GM12878 (cell line): ENCODE measurements around the gene KRTAP1-1. TPM values are rescaled to one million over a fixed set of nuclear protein-coding genes. Genes with fewer than 3 reads are reported as not detected.

Source experiments
- ATAC-seq: fragments of 200-7000 bp; cut with Tn5 transposase; 3 replicates; pipeline ENCODE4 v1.9.1; 2020; ENCODE audit warnings: mild to moderate bottlenecking, moderate library complexity
- BruUV-seq: library from RNA; stranded (reverse); fragments of 400-500 nt; replicated peaks from 2 replicates; lab custom pipeline; 2021; lab: Mats Ljungman, UMichigan
- CTCF ChIA-PET: fragments of 300-600 bp; sonication (Branson Sonifier 250); formaldehyde crosslinking; extraction: SDS; loops from one replicate; lab custom pipeline; 2021; ENCODE audit warnings: inconsistent platforms; lab: Yijun Ruan, JAX
- POLR2A ChIA-PET: fragments of 350-600 bp; formaldehyde crosslinking; extraction: SDS; loops from one replicate; lab custom pipeline; 2021; ENCODE audit warnings: inconsistent platforms; lab: Charles Lee
- RAD21 ChIA-PET: fragments of 300-600 bp; sonication (Branson Sonifier 250); formaldehyde crosslinking; loops from one replicate; lab custom pipeline; 2023; ENCODE audit warnings: antibody characterized with exemption; ENCODE audit not compliant: unreplicated experiment; lab: Charles Lee
- SMC1A ChIA-PET: fragments of 300-600 bp; sonication (Branson Sonifier 250); formaldehyde crosslinking; loops from one replicate; lab custom pipeline; 2023; ENCODE audit not compliant: unreplicated experiment, uncharacterized antibody; lab: Charles Lee
- DNase-seq: peaks from one replicate; pipeline ENCODE4 v3.0.0-alpha.2; 2011; ENCODE audit warnings: low read depth, low spot score
- FAIRE-seq: peaks from 3 replicates; lab custom pipeline; 2011; peaks lifted over from hg19 to GRCh38; lab: Jason Lieb, UNC
- H2AFZ ChIP-seq: 2 replicates; pipeline ENCODE4 v1.6.0; 2011; ENCODE audit warnings: low read depth, low read length, control low read depth; ENCODE audit not compliant: control insufficient read depth
- H3K27ac ChIP-seq: 2 replicates; pipeline ENCODE4 v1.5.1; 2011; ENCODE audit warnings: control low read depth; ENCODE audit not compliant: control insufficient read depth, insufficient read depth
- H3K27me3 ChIP-seq, 2 experiments: replicated peaks in 1 of 2; 2 replicates each; pipeline versions ENCODE4 v1.6.0 to v1.6.1; 2011; ENCODE audit warnings: low read length in 1 of 2; ENCODE audit not compliant: control insufficient read depth in 2 of 2, insufficient read depth in 2 of 2
- H3K36me3 ChIP-seq, 2 experiments: 2 replicates each; pipeline ENCODE4 v1.5.1; 2011; ENCODE audit warnings: low read length in 1 of 2; ENCODE audit not compliant: control insufficient read depth in 2 of 2, insufficient read depth in 2 of 2
- H3K4me1 ChIP-seq: 2 replicates; pipeline ENCODE4 v1.6.1; 2011; ENCODE audit warnings: mild to moderate bottlenecking, low read length, moderate library complexity, mixed read lengths; ENCODE audit not compliant: control insufficient read depth, insufficient read depth
- H3K4me2 ChIP-seq: 2 replicates; pipeline ENCODE4 v1.6.0; 2011; ENCODE audit warnings: control low read depth; ENCODE audit not compliant: control insufficient read depth, insufficient read depth
- H3K4me3 ChIP-seq: fragments of 200-600 bp; sonication (generic); 2 replicates; pipeline ENCODE4 v1.5.1; 2016
- H3K79me2 ChIP-seq: 2 replicates; pipeline ENCODE4 v1.6.0; 2011; ENCODE audit warnings: low read length; ENCODE audit not compliant: control insufficient read depth, insufficient read depth
- H3K9ac ChIP-seq: 2 replicates; pipeline ENCODE4 v1.8.0; 2011; ENCODE audit warnings: low read length, control low read depth, mixed read lengths; ENCODE audit not compliant: control insufficient read depth, insufficient read depth
- H3K9me3 ChIP-seq: replicated peaks from 3 replicates; pipeline ENCODE4 v1.5.1; 2011; ENCODE audit warnings: mild to moderate bottlenecking, low read length; ENCODE audit not compliant: control insufficient read depth, insufficient read depth
- H4K20me1 ChIP-seq: 2 replicates; pipeline ENCODE4 v1.6.0; 2011; ENCODE audit not compliant: control insufficient read depth, insufficient read depth
- BACH1 ChIP-seq: fragments of 450-650 bp; IDR thresholded peaks from 2 replicates; pipeline ENCODE4 v1.6.1; 2017; ENCODE audit warnings: mild to moderate bottlenecking, borderline replicate concordance
- BCL3 ChIP-seq: IDR thresholded peaks from 2 replicates; pipeline ENCODE4 v1.6.1; 2011; ENCODE audit warnings: borderline replicate concordance, low read depth, mild to moderate bottlenecking, moderate library complexity, low read length; ENCODE audit not compliant: insufficient read depth, poor library complexity, severe bottlenecking
- BHLHE40 ChIP-seq, 2 experiments: fragments of 450-650 bp in 1 of 2; IDR thresholded peaks; 2 replicates each; pipeline ENCODE4 v1.6.1; 2011 to 2017; ENCODE audit warnings: low read depth in 2 of 2, borderline replicate concordance in 1 of 2, improper control_type of control experiment in 1 of 2, low read length in 1 of 2, mild to moderate bottlenecking in 1 of 2
- BMI1 ChIP-seq: fragments of 450-650 bp; IDR thresholded peaks from 2 replicates; pipeline ENCODE4 v1.6.1; 2016; ENCODE audit warnings: mild to moderate bottlenecking, moderate library complexity, borderline replicate concordance
- DPF2 ChIP-seq: fragments of 450-650 bp; IDR thresholded peaks from 2 replicates; pipeline ENCODE4 v1.6.1; 2017; ENCODE audit warnings: mild to moderate bottlenecking
- ELK1 ChIP-seq: IDR thresholded peaks from 2 replicates; pipeline ENCODE4 v1.6.1; 2012; ENCODE audit warnings: low read depth, low read length, improper control_type of control experiment
- FOXK2 ChIP-seq: fragments of 450-650 bp; IDR thresholded peaks from 2 replicates; pipeline ENCODE4 v1.6.1; 2017; ENCODE audit warnings: mild to moderate bottlenecking, moderate library complexity
- GABPA ChIP-seq: IDR thresholded peaks from 2 replicates; pipeline ENCODE4 v1.6.1; 2014; ENCODE audit warnings: antibody characterized with exemption, low read depth, mild to moderate bottlenecking, inconsistent platforms
- IRF4 ChIP-seq: IDR thresholded peaks from 2 replicates; pipeline ENCODE4 v1.6.1; 2011; ENCODE audit warnings: low read depth, low read length
- MXI1 ChIP-seq: fragments of 150-350 bp; IDR thresholded peaks from 2 replicates; pipeline ENCODE4 v1.6.1; 2011; ENCODE audit warnings: low read depth, mild to moderate bottlenecking, inconsistent platforms, low read length, improper control_type of control experiment
- NFIC ChIP-seq: IDR thresholded peaks from 2 replicates; pipeline ENCODE4 v1.6.1; 2012; ENCODE audit warnings: low read depth, mild to moderate bottlenecking, inconsistent platforms, low read length, moderate library complexity
- NFXL1 ChIP-seq: fragments of 450-650 bp; IDR thresholded peaks from 2 replicates; pipeline ENCODE4 v1.6.1; 2017; ENCODE audit warnings: antibody characterized with exemption, mild to moderate bottlenecking, borderline replicate concordance
- NRF1 ChIP-seq: conservative IDR thresholded peaks from 2 replicates; pipeline ENCODE4 v1.6.1; 2011; ENCODE audit warnings: mild to moderate bottlenecking, low read depth, low read length, improper control_type of control experiment
- POLR2A ChIP-seq: IDR thresholded peaks from 2 replicates; pipeline ENCODE4 v1.6.1; 2011; ENCODE audit warnings: low read depth, mild to moderate bottlenecking, low read length
- RAD21 ChIP-seq: IDR thresholded peaks from 2 replicates; pipeline ENCODE4 v1.6.1; 2011; ENCODE audit warnings: mild to moderate bottlenecking, low read depth, low read length, moderate library complexity; ENCODE audit not compliant: insufficient read depth
- RBBP5 ChIP-seq: fragments of 200-600 bp; sonication (generic); conservative IDR thresholded peaks from 2 replicates; pipeline ENCODE4 v1.6.1; 2016
- ZBTB4 ChIP-seq: fragments of 450-650 bp; formaldehyde crosslinking; IDR thresholded peaks from 2 replicates; pipeline ENCODE4 v1.4.0; 2022; ENCODE audit warnings: mild to moderate bottlenecking, moderate library complexity
- ZNF207 ChIP-seq: fragments of 450-650 bp; IDR thresholded peaks from 2 replicates; pipeline ENCODE4 v1.6.1; 2014; ENCODE audit warnings: antibody characterized with exemption, mild to moderate bottlenecking, borderline replicate concordance
- ZSCAN29 ChIP-seq: fragments of 450-650 bp; IDR thresholded peaks from 2 replicates; pipeline ENCODE4 v1.6.1; 2017; ENCODE audit warnings: mild to moderate bottlenecking, moderate library complexity
- WGBS: methylation state at CpG from one replicate; pipeline ENCODE4 v1.1.6; 2016; ENCODE audit warnings: low lambda C conversion rate; ENCODE audit not compliant: insufficient replicate concordance, insufficient coverage; ENCODE audit errors: missing lambda C conversion rate; 5-methylcytosine and 5-hydroxymethylcytosine counted together
- in situ Hi-C: fragments of 300-500 bp; cut with MboI; formaldehyde crosslinking; loops from 9 replicates; pipeline ENCODE4 v1.14.3; 2018; ENCODE audit warnings: mixed read lengths
- intact Hi-C: fragments of 100-400 bp; cut with micrococcal nuclease; formaldehyde crosslinking; loops from one replicate; pipeline ENCODE4 v1.14.2; 2022; ENCODE audit not compliant: unreplicated experiment
- polyA plus RNA-seq, 11 experiments: library from polyadenylated mRNA; depleted of rRNA in 4 of 11; unstranded in 6 of 11; stranded (reverse) in 5 of 11; fragments of >200 nt; fragmentation: Nextera tagmentation in 4 of 11; fragmentation: Illumina TruSeq in 1 of 11; extraction: Ambion mirVana in 4 of 11; extraction: Trizol in 1 of 11; gene quantifications; 1 replicate in 1 of 11; 2 replicates in 10 of 11; pipeline versions ENCODE4 v1.2.1 to v1.2.3, GENCODE V29; 2011 to 2016; ENCODE audit warnings: inconsistent platforms in 2 of 11, missing spikeins in 2 of 11, low read depth in 1 of 11
- total RNA-seq, 4 experiments: library from RNA; depleted of rRNA in 3 of 4; stranded (reverse); fragments of >200 nt in 3 of 4; fragmentation: Illumina TruSeq in 1 of 4; extraction: Trizol in 1 of 4; gene quantifications; 2 replicates each; pipeline versions ENCODE4 v1.2.1 to v1.2.3, GENCODE V29; 2013 to 2021

The KRTAP1-1 gene
- total and polyA plus RNA-seq, 10 of the 15 experiments (the other 5 are each of a cell fraction or from before 2014, with no cell fraction given) = not detected

GRCh38 chr17:41018541-41018940 lies 22.7 kb downstream of the KRTAP1-1 start:
- Histone ChIP-seq H3K36me3 (no peaks in the 10 kb centered on the region), H4K20me1 (no peaks in the 10 kb centered on the region), H2AFZ (no peak overlapping the region), H3K4me3 (no peak overlapping the region), H3K4me2 (no peak overlapping the region), H3K9me3 (no peaks in the 10 kb centered on the region), H3K27ac (no peak overlapping the region), H3K9ac (no peak overlapping the region), H3K27me3 (no peaks in the 10 kb centered on the region; a peak in 2 of 4 replicates), H3K4me1 (no peaks in the 10 kb centered on the region), H3K79me2 (no peaks in the 10 kb centered on the region)
- CTCF ChIA-PET = no interaction called here
- POLR2A ChIA-PET = no interaction called here
- WGBS = 47% methylated on average over 3 of the region's 3 CpGs
- in situ Hi-C loops = no loop called here
- intact Hi-C loops = no loop called here
- FAIRE-seq (no peak), ATAC-seq (no peak), DNase-seq (no peak)
- RAD21 ChIA-PET = no interaction called here
- no TSS peak for BruUV-seq
- SMC1A ChIA-PET = no interaction called here
- TF ChIP-seq MXI1 = no peak
- TF ChIP-seq ZBTB4 (CRISPR knock-in tag) = no peak
- no peak for TF ChIP-seq POLR2A
- TF ChIP-seq FOXK2 = no peak
- no peak for TF ChIP-seq NFIC
- TF ChIP-seq BCL3 = no peak
- TF ChIP-seq RAD21 = no peak
- TF ChIP-seq DPF2 = no peak
- no peak for TF ChIP-seq BHLHE40 (IDR thresholded peaks at IDR 0.05; ENCODE audit: borderline replicate concordance in 1 of 2, low read depth in 2 of 2, low read length in 1 of 2)
- no peak for TF ChIP-seq NFXL1
- no peak for TF ChIP-seq RBBP5
- TF ChIP-seq ZNF207 = no peak
- no peak for TF ChIP-seq IRF4
- no peak for TF ChIP-seq ZSCAN29
- no peak for TF ChIP-seq NRF1
- TF ChIP-seq BACH1 = no peak
- no peak for TF ChIP-seq GABPA
- no peak for TF ChIP-seq ELK1
- no peak for TF ChIP-seq BMI1
